ENCODE data around the gene SGTA. TPM values are rescaled to one million over a fixed set of nuclear protein-coding genes. Genes with fewer than 3 reads are reported as not detected.
A peak's percentile ranks its signal among the peaks of the same experiment; 100 is the strongest.

The SGTA gene
- total and polyA plus RNA-seq, 9 of the 15 experiments (the other 6 are each of a cell fraction or from before 2014, with no cell fraction given): 1.4 to 110 (median 49.9) TPM

GRCh38 chr19:2803486-2804155, 20.5 kb upstream of the SGTA start:
- peaks cover 93% of the 10 kb centered on the region; the same call in 2 of the 3 replicates for H3K36me3 ChIP-seq (ENCODE audit: control insufficient read depth, insufficient read depth, low read length)
- CTCF ChIA-PET (ENCODE audit: low intra/inter-chr PET ratio): no interaction called here

DNA sequence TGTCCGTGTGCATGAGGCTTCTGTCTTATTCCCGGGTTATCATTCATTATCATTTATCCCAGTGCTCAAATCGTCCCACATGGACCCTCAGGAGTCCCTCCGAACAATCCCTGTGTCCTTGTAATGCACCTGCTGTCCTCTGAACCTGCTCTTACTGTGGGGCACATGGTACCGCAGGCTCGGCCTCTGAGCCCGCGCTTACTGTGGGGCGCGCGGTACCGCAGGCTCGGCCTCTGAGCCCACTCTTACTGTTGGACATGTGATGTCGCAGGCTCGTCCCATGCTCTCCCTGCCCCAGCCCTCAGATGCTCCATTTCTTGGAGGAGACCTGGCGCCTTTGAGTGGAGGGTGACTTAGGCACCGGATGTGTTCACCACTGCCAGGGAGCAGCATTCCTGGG, 19.8 kb upstream of the SGTA start:
- POLR2A ChIA-PET: no interaction called here
- peaks cover 93% of the 10 kb centered on the region; the same call in 2 of the 3 replicates for H3K36me3 ChIP-seq (ENCODE audit: control insufficient read depth, insufficient read depth, low read length)
- TF ChIP-seq NFIX (CRISPR knock-in tag; IDR thresholded peaks at IDR 0.05; ENCODE audit: low read depth): no peak
- TF ChIP-seq ZNF583 (CRISPR knock-in tag; IDR thresholded peaks at IDR 0.05): no peak
- no peak for TF ChIP-seq NBN (IDR thresholded peaks at IDR 0.05; ENCODE audit: low read depth)
- TF ChIP-seq ZNF175 (CRISPR knock-in tag; IDR thresholded peaks at IDR 0.05; ENCODE audit: low read depth): no peak
- TF ChIP-seq ZBTB43 (CRISPR knock-in tag; IDR thresholded peaks at IDR 0.05): no peak

More at GRCh38 chr19:2803486-2804155, 20.5 kb upstream of the SGTA start:
- H3K4me1 ChIP-seq (replicated peaks in 1 of 2; ENCODE audit: control insufficient read depth in 2 of 2, insufficient read depth in 2 of 2, low read length in 2 of 2): peaks cover 0 to 8% of the 10 kb centered on the region in 2 experiments; a peak in 1 of 5 replicates
- no peaks in the 10 kb centered on the region for H3K79me2 ChIP-seq (ENCODE audit: control insufficient read depth, insufficient read depth, low read length)
- no peak for FAIRE-seq
- no peaks in the 10 kb centered on the region for H3K27me3 ChIP-seq (ENCODE audit: control insufficient read depth in 2 of 2, insufficient read depth in 2 of 2, low read length in 2 of 2)
- H3K27ac ChIP-seq (ENCODE audit: extremely low read depth, low read depth, low read length): no peak overlapping the region
- no peak for DNase-seq (ENCODE audit: extremely low read depth in 1 of 4, low spot score in 3 of 4)
- no peak overlapping the region; a peak in 1 of 4 replicates for H3K9ac ChIP-seq (ENCODE audit: insufficient read depth in 1 of 2, low read depth in 2 of 2, low read length in 2 of 2)
- H3K4me3 ChIP-seq: no peak overlapping the region
- no peaks in the 10 kb centered on the region for H3K9me3 ChIP-seq (replicated peaks; ENCODE audit: control insufficient read depth, insufficient read depth, low read depth, low read length)
- WGBS (ENCODE audit: insufficient coverage, low coverage, missing lambda C conversion rate): 95% methylated on average over 19 of the region's 29 CpGs
- POLR2A ChIA-PET: interaction anchor here (0.5 to 0.8 kb wide), 4 partner anchors 16 to 146 kb away, joined by 3 read pairs; partner anchors contain the start of gene ZNF554
- ATAC-seq: no peak
- no peaks in the 10 kb centered on the region for H3K9me1 ChIP-seq (ENCODE audit: control insufficient read depth, insufficient read depth, low read length)
- in situ Hi-C loops (cut with MboI): no loop called here
- H2AFZ ChIP-seq (ENCODE audit: low read depth, low read length): no peak overlapping the region
- no peaks in the 10 kb centered on the region for H4K20me1 ChIP-seq (replicated peaks; ENCODE audit: control insufficient read depth, insufficient read depth, low read length)
- intact Hi-C loops (cut with micrococcal nuclease): no loop called here
- no peak for TF ChIP-seq L3MBTL2 (IDR thresholded peaks at IDR 0.05)
- peak; percentile 36; the same call in 1 of the 2 replicates for TF ChIP-seq POLR2G (IDR thresholded peaks at IDR 0.05; ENCODE audit: low read depth, low read length)
- no TSS peak for BruUV-seq (replicated peaks)
- no peak overlapping the region for H3K4me2 ChIP-seq (ENCODE audit: insufficient read depth, low read length)

More for the DNA sequence above, 19.8 kb upstream of the SGTA start:
- Histone ChIP-seq H4K20me1 (replicated peaks; ENCODE audit: control insufficient read depth, insufficient read depth, low read length) (no peaks in the 10 kb centered on the region), H3K79me2 (ENCODE audit: control insufficient read depth, insufficient read depth, low read length) (no peaks in the 10 kb centered on the region), H3K9me1 (ENCODE audit: control insufficient read depth, insufficient read depth, low read length) (no peaks in the 10 kb centered on the region), H3K9me3 (replicated peaks; ENCODE audit: control insufficient read depth, insufficient read depth, low read depth, low read length) (no peaks in the 10 kb centered on the region), H3K4me3 (no peak overlapping the region), H2AFZ (ENCODE audit: low read depth, low read length) (no peak overlapping the region), H3K4me2 (ENCODE audit: insufficient read depth, low read length) (no peak overlapping the region), H3K9ac (ENCODE audit: insufficient read depth in 1 of 2, low read depth in 2 of 2, low read length in 2 of 2) (no peak overlapping the region), H3K27ac (ENCODE audit: extremely low read depth, low read depth, low read length) (no peak overlapping the region), H3K27me3 (ENCODE audit: control insufficient read depth in 2 of 2, insufficient read depth in 2 of 2, low read length in 2 of 2) (no peaks in the 10 kb centered on the region), H3K4me1 (replicated peaks in 1 of 2; ENCODE audit: control insufficient read depth in 2 of 2, insufficient read depth in 2 of 2, low read length in 2 of 2) (peaks cover 0 to 14% of the 10 kb centered on the region in 2 experiments; a peak in 2 of 5 replicates)
- no TSS peak for BruUV-seq (replicated peaks)
- ATAC-seq (no peak), FAIRE-seq (no peak), DNase-seq (ENCODE audit: extremely low read depth in 1 of 4, low spot score in 3 of 4) (no peak)
- in situ Hi-C loops (cut with MboI): no loop called here
- intact Hi-C loops (cut with micrococcal nuclease): no loop called here
- 97% methylated on average over 14 of the region's 17 CpGs for WGBS (ENCODE audit: insufficient coverage, low coverage, missing lambda C conversion rate)
- CTCF ChIA-PET (ENCODE audit: low intra/inter-chr PET ratio): no interaction called here

Data from K562 (cell line).